ENCODE measurements around the gene ABI3BP.

GRCh38 chr3:100710261-100710968 is 282.8 kb downstream of the ABI3BP start:
- TF ChIP-seq, protein P1, sequence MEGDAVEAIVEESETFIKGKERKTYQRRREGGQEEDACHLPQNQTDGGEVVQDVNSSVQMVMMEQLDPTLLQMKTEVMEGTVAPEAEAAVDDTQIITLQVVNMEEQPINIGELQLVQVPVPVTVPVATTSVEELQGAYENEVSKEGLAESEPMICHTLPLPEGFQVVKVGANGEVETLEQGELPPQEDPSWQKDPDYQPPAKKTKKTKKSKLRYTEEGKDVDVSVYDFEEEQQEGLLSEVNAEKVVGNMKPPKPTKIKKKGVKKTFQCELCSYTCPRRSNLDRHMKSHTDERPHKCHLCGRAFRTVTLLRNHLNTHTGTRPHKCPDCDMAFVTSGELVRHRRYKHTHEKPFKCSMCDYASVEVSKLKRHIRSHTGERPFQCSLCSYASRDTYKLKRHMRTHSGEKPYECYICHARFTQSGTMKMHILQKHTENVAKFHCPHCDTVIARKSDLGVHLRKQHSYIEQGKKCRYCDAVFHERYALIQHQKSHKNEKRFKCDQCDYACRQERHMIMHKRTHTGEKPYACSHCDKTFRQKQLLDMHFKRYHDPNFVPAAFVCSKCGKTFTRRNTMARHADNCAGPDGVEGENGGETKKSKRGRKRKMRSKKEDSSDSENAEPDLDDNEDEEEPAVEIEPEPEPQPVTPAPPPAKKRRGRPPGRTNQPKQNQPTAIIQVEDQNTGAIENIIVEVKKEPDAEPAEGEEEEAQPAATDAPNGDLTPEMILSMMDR (IDR thresholded peaks at IDR 0.05) = no peak
- TF ChIP-seq MAX (CRISPR knock-in tag; IDR thresholded peaks at IDR 0.05) (no peak), ZNF263 (CRISPR knock-in tag; IDR thresholded peaks at IDR 0.05; ENCODE audit: low read depth) (no peak), ESRRA (CRISPR knock-in tag; IDR thresholded peaks at IDR 0.05; ENCODE audit: borderline replicate concordance) (no peak), NFE2L1 (CRISPR knock-in tag; IDR thresholded peaks at IDR 0.05) (no peak), ATF1 (CRISPR knock-in tag; IDR thresholded peaks at IDR 0.05) (no peak), ZNF512 (CRISPR knock-in tag; IDR thresholded peaks at IDR 0.05; ENCODE audit: borderline replicate concordance) (no peak), TP53 (CRISPR knock-in tag; IDR thresholded peaks at IDR 0.05) (no peak), SMAD3 (CRISPR knock-in tag; IDR thresholded peaks at IDR 0.05; ENCODE audit: borderline replicate concordance) (no peak), TEAD4 (CRISPR knock-in tag; IDR thresholded peaks at IDR 0.05) (no peak)
- TF ChIP-seq, protein P2, sequence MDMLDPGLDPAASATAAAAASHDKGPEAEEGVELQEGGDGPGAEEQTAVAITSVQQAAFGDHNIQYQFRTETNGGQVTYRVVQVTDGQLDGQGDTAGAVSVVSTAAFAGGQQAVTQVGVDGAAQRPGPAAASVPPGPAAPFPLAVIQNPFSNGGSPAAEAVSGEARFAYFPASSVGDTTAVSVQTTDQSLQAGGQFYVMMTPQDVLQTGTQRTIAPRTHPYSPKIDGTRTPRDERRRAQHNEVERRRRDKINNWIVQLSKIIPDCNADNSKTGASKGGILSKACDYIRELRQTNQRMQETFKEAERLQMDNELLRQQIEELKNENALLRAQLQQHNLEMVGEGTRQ (CRISPR knock-in tag; IDR thresholded peaks at IDR 0.05) = no peak
